ENCODE data around the gene ZNF385B. TPM values are rescaled to one million over a fixed set of nuclear protein-coding genes. Genes with fewer than 3 reads are reported as not detected.

ZNF385B gene
- total RNA-seq, 1 donor from 2014 or later, result 18.4 TPM

DNA sequence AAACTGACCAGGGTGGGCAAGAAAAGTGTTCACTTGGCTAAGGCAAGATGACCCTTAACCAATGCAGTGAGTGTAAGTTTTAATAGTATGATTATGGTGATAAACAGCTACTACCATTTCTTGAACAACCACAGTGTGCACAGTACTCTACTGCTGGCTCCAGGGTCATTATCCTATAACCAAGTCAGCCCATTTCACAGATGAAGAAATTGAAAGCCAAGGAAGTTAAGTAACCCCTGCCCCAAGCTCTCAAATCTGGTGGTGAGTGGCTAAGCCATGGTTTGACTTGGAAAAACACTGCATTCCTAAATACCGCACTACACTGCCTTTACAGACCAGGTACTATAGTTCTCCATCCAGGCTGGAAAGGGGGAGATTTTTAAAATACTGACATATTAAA is 5.7 kb downstream of the ZNF385B start:
- no peak for DNase-seq

DNA sequence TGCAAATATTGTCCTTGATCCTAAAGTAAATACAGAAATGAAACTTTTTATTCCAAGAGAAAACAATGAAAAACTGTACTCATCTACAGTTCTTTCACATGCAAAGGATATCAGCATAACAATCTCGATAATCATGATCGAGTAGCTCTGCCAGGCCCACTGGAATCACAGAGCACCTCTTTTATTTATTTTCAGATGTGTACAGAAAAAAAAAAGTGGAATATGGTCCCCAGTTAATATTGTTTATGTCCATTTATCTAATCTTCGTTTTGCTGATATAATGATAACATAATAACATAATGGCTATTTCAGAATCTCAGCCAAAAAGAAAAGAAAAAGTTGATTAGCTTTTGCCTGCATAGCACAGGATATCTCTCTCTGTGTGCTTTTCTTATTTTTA is 6.5 kb downstream of the ZNF385B start:
- DNase-seq, result no peak

DNA sequence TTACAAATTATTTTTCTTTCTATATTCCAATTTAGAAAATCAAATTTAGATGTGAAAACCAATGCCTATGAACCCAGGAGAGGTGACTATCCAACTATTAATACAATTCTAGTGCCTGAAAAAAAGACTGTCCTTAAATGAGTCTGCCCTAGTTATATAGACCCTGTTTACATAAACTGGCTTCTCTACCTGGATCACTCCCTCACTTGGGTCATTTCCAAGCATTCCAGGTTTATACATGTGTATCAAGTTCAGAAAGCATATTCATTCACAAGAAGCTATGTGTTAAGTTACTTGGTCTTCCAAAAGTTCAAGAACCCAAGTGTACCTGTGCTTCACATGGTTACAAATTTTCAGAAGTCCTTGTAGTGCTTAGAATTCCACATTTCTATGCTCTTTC is 8.3 kb downstream of the ZNF385B start:
- no peak for DNase-seq

DNA sequence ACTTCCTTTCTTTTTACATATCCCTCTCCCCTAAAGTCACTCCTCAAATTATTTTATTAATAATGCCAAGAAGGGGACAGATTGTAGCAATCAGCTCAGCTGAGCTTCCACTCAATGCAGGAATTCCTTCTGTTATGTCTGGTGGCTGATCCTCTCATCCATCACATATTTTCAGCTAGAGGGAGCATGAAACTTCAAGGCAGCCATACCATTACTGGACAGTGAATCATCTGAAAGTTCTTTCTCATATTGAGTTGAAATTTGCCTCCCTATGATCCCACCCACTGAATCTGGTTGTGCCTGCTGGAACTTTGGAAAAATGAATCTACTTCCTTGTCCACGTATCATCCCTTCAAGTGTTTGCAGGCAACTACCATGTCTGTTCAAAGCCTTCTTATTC is 11.2 kb downstream of the ZNF385B start:
- no peak for DNase-seq

DNA sequence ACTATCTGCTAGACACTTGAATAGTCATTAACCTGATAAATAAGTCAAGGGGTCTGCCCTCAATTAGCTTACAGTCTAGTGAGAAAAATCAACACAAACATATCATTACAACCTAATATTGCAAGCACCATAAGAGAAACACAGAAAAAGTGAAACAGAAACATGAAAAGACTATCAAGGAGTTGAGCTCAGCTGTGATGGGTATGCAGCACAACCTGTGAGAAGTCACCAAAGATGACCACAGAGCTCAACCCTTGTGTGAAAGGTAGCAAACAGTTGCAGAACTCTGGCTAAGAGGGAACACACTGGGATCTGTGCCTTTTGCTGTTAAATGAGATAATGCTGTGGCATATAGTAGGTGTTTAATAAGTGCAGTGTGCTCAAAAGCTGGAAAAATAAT is 11.7 kb downstream of the ZNF385B start:
- DNase-seq, result no peak

DNA sequence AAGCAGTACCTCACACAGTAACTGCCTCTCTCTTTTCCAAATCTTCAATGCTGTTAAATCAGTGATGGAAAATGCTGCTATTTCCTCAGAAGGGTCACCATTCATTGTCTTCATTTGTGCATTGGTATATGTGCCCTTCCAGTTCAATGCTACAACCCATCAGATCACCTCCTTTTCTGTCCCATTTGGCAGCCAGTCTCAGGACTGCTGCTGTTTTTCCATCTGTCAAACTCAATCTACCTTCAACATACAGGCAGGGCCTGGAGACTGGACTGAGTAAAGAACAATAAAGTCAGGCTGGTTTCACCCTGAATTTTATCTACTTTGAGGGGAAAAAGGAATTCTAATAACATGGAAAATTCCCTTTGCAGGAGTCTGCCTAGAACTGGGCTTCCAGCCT is 17.9 kb downstream of the ZNF385B start:
- no peak for DNase-seq

DNA sequence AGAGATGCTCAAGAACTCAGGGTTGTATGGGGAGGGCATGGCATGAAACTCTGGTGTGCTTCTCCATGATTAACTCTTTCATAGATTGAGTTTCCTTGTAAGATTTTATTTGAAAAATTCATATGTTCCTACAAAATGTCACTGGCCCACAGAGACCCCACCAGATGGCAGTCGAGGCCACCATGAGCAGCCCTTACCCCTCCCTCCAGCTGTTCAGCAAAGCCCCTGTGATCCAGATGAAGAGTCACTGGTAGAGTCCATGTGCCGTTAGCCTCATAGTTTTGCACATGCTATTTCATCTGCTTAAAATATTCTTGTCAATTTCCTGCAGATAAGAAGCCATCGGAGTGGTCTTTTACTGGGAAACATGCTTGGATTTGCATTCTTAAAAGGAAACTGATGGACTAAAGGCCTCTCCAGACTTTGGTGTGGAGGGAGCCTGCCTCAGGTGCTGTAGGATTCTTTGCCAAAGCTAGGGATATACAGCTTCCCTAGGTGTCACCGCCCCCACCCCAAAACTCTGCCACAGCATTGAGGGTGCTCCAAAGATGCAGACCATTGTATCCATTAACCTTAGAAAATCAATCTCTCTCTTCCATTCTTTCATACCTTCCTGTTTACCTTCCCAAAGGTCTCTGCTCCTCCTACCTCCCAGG is 18.8 kb downstream of the ZNF385B start:
- DNase-seq, result no peak

DNA sequence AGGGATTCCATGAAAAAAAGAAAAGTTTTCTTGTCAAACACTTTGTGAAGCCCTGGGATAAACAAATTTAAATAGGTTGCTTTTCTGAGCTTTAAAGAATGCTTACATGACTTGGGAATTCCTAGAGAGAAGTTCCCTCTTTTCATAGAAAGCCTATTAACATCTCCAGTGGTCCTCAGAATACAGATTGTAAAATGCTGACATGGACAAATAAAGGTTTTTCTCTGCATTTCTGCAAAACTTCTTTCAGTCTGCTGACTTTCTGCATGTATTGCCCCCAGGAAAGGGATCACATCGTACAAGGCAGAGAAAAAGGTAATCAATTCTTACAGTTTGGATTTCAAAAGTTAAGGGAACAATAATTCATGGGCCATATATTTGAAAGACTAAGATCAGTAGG is 20.6 kb downstream of the ZNF385B start:
- no peak for DNase-seq

DNA sequence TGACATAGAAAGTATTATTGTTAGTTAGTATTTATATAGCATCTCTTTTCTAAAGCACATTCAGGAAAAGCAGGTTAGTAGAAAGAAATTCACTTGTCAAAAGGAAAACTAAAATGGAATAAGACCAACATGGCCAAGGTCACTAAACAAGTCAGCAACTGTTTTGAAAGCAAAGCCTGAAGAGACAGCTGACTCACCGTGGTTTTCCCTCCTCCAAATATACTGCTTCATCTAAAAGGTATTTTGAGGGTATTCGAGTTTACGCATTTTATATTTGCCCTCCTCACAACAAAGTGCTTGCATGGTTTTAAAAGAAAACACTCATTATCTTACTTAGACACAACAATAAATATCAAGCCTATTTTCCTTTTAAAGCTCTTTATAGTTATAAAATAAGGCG is 24.0 kb downstream of the ZNF385B start:
- no peak for DNase-seq

DNA sequence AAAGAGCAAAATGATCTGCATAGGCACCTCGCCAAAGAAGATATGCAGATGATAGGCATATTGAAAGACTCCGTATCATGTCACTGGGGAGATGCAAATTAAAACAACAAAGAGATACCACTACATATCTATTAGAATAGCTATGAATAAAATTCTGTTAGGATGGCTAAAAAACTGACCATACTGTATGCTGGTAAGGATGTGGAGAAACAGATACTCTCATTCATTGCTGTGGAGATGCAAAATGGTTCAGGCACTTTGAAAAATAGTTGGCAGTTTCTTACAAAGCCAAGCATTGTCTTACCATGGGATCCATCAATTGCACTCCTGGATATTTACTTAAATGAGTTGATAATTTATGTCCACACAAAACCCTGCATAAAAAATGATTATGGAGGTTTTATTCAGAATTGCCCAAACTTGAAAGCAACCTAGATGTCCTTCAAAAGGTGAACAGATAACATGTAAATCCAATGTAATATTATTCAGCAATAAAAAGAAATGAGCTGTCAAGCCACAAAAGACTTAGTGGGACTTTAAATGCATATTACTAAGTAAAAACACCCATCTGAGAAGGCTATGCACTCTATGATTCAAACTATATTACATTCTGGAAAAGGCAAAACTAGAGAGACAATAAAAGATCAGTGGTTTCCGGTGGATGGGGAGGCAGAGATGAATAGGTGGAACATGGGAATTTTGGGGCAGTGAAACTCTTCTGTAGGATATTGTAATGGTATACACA is 31.2 kb downstream of the ZNF385B start:
- DNase-seq, result no peak

DNA sequence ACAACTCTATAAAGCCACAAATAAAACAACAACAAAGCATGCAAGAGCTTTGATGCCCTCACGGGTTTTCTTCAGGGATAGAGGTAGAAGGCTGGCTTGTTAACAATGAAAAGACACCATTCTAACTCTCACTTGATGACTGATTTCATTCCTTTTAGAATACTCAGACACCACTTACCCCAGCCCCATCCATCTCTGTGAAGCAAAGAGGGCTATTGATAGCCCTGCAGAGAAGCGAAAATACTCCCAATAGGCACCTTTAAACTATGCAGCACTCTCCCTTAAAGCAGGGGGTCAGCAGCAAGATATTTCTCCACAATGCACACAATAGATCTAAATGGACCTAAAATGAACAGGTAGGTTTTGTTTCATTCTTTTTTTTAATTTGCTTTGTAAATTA is 35.1 kb downstream of the ZNF385B start:
- DNase-seq, result no peak

DNA sequence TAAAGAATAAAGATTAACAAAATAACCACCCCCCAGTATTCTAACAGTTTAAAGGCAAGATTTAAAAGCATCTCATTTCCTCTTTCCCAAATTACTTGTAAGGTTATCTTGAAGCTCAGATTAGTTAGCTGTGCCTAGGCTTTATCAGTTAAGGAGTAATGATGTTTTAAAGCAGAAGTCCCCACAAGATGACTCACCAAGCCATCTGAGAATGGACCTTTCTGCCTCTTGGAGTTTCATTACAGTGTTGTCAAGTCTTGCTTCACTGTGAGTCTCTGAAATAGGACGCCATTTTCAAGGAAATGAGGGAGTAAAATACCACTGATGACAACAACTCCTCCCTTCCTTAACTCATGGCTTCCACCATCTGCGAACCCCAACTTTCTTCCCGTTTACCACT is 35.9 kb downstream of the ZNF385B start:
- DNase-seq, result no peak

DNA sequence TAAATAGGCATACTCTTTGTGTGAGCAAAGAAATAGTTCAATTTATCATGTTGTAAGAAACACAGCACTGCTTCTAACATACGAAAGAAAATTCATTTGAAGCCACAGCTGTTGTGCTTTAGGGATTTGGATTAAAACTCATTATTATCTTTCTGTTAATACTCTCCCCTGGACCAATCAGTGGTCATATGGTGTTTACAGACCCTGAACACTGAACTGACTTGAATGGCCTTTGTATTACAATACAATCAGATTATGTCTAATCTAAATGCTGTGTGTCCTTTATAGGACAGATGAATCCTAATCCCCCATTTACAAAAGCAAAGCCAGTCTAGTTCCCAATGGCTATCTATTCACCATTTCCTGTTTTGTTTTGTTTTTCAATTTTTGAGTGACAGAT is 36.5 kb downstream of the ZNF385B start:
- no peak for DNase-seq

DNA sequence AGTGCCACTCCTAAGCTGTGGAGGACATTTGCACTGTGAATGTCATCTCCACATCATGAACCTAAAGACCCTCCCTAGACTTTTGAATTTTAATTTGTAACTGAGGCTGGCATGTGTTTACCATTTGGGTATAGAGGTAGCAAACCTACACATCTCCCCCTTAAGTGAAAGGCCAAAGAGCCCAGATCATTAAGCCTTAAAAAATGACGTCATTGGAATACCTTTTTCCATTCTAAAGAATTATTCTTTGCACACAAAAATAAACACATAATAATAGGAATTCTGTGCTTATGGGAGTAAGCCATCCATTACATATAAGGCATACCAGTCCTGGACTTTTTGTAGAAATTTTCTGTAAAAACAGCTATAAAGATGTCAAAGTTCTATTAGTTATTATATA is 38.9 kb downstream of the ZNF385B start:
- no peak for DNase-seq

DNA sequence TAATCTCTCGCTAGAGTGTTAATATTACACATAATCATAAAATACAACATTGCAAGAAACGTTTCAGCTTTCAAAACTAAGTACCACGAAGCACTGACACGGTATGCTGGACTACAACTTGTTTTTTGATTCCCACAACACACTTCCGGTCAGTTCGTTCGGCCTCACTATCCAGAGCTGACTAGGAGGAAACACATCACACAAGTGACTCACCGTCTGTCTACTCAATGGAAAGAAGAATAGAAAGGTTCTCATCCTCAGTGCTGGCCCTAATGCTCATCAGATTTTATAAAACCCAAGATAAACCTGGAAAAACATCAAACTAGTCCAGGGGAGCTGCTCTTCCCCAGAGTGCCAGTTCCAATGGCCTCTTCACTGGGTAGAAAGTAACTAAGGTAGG is 42.9 kb downstream of the ZNF385B start:
- no peak for DNase-seq

DNA sequence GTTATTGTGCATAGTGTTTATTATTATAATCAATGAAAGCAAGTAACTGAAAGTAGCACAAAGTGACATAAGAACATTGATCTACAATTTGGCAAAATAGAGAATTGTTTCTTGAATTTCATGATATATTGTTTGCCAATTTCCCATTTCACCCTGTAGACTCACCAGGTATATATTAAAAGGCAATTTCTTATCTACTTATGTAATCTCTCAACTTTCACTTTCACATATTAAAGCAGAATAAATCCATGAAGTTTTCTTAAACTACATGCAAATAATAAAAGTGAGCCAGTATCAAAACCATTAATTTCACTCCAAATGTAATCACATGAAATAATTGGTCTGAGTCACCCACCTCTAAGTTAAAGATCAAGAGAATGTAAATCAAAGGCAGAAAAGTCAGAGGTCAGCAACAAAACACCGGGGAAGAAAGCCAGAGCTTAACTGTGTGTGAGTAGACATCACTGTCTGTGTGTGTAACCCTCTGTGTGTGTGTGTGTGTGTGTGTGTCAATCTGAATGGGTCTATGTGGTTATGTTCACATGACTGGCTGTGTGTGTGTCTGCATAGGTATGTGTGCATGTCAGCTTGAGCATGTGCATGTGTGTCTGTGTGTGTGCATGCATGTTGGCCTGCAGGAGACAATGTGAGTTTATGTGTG is 44.1 kb downstream of the ZNF385B start:
- DNase-seq, result no peak

DNA sequence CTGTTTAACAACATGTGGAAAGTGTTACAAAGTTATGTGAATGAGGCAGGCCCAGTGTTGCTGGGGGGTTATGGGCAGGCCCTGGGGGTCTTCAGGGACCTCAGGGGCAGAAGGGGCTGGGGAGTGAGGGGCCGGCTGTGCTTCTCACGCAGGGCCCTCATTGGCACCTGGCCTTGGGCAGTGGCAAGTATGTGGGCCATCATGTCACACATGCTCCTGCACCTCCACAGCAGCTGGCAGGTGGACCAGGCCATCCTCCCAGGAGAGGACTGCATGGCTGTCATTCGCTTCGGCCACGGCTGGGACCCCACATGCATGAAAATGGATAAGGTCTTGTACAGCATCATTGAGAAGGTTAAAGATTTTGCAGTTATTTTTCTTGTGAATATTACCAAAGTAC is 47.4 kb downstream of the ZNF385B start:
- no peak for DNase-seq

DNA sequence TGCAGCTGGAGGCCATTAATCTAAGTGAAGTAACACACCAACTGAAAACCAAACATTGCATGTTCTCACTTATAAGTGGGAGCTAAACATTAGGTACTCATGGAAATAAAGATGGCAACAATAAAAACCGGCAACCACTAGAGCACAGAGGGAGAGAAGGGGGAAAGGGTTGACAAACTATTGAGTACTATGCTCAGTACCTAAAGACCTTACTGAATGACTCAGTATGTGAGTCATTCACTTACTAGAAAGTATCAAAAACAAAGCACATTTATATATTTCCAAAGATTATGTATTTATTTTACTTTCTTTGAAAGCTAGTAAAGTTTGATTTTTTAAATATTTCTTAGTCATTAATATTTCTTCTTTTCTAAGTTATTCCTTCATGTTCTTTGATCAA is 48.9 kb downstream of the ZNF385B start:
- no peak for DNase-seq

DNA sequence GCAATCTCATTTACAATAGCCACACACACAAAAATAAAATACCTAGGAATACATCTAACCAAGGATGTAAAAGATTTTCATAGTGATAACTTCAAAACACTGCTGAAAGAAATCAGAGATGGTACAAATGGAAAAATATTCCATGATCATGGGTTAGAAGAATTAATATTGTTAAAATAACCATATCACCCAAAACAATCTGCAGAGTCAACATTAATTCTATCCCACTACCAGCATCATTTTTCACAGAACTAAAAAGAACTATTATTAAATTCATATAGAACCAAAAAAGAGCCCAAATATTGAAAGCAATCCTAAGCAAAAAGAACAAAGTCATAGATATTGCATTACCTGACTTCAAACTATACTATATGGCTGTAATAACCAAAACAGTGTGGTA is 50.4 kb downstream of the ZNF385B start:
- no peak for DNase-seq

DNA sequence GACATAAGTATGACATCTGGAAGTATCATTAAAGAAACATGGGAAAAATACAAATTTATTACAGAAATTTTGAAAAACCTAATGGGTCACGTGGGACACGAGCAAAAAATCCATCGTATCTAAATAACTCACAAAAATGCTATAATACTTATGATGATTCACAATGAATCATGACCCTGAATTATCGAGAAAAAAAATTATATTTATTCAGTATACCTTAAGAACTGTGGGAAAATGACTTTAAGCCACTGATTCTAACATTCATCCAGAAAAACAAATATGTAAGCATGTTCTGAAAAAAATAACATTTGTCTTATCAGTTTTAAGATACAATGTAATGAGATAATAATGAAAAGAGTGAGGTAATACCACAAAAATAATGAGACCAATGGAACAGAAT is 51.8 kb downstream of the ZNF385B start:
- DNase-seq, result no peak

DNA sequence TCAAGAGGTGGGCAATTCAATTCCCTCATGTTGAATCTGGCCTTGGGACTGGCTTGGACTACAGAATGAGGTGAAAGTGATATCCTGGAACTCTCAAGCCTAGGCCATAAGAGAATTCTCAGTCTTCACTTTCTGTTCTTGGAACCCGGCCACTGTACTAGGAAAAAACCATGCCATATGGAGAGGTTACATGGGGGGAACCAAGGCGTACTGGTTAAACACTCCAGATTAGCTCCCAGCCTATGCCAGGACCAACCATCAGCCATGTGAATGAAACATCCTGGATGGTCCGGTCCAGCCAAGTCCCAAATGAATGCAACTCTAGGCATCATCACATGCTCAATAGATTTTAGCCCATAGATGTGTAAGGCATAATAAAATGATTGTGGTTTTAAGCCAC is 56.4 kb downstream of the ZNF385B start:
- DNase-seq, result no peak

DNA sequence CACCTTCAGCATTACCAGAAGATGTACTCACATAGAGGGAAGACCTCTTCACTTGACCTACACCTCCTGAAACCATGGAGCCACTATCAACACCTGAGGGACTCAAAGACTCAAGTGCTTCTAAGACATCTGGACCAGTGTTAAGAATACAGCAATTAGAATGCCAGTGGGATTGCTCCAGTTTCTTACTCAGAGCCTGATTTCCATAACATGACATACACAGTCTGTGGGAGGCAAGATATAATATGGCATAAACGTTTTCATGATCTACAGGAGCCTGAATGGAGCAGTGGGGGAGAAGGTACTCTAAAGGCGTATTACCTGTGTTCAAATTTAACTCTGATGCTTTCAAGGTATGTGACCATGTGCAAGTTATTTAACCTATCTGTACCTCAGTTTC is 57.2 kb downstream of the ZNF385B start:
- no peak for DNase-seq

DNA sequence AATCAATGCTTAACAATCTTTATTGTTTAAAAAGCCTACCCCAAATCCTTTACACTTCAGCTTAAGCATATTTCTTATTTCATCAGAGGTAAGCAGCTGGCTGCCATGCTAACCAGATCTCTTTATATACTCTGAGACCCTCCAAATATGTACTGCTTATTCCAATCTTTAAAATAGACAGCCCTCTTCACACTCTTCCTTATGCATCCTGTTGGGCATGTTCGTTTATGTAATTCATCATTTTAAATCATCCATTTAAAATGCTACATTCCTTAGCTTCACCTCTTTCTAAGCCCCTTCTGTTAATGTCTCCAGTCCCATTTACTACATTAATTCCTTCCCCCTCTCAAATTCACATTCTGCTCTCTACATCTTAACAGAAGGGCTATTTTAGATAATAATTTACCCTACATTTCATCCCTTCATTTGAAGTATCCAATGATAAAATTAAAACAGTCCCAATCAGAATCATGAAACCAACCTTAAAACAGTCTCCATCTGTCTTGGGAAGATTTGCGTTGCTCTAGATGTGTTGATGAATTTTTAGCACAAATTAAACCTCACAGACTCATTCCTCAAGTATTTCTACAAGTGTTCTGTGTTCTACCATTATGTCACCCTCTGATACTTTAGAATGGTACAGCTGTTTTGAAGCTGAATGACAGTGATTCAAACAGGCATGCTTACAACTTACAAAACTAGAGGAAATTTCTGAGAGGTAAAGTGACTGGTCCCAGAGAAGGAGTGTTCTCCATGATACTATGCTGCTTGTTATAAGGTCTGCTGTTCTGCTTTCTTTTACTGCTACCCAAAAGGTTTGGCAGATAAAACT is 59.1 kb downstream of the ZNF385B start:
- DNase-seq, result no peak

Data from occipital lobe (tissue), 2 donors.